Spleen (tissue), 7 donors: Measurements from ENCODE around the gene HSD17B2.

ENCODE experiments used
- CTCF ChIP-seq, 11 experiments: fragments of 200-600 bp in 7 of 11; fragments of 450-650 bp in 4 of 11; sonication (generic) in 4 of 11; IDR thresholded peaks in 8 of 11; conservative IDR thresholded peaks in 3 of 11; 1 replicate in 7 of 11; 2 replicates in 4 of 11; pipeline versions ENCODE4 v1.4.0 to v1.8.0; 2016 to 2021; ENCODE audit warnings: antibody characterized with exemption in 11 of 11, inconsistent platforms in 4 of 11, mild to moderate bottlenecking in 1 of 11
- POLR2A ChIP-seq, 3 donors: fragments of 450-650 bp; IDR thresholded peaks; one replicate each; pipeline ENCODE4 v1.5.1; 2017; ENCODE audit warnings: antibody characterized with exemption in 3 of 3, mild to moderate bottlenecking in 1 of 3
- donor health status: DM: no; HTN: no; CAD: no; lungs with moderate emphysema.
- donor health status: DM: no; HTN: no; CAD: no.
- donor health status: DM: no; HTN: no; CAD: no.

- no peak for TF ChIP-seq CTCF (IDR thresholded peaks at IDR 0.05 in 8 of 11, conservative IDR thresholded peaks at IDR 0.05 in 3 of 11)
- no peak for TF ChIP-seq POLR2A (IDR thresholded peaks at IDR 0.05)
Observed at GRCh38 chr16:82034981-82035612, at the start of gene HSD17B2.
